GM21423 (cell line): Measurements from ENCODE around the gene PPM1K.
"Not testable (repeated sequence)": the region's sequence is repeated elsewhere in the genome, so short reads cannot be mapped to it uniquely, and the experiment has no call there.

ENCODE experiments used
- ATAC-seq: cut with Tn5 transposase; IDR thresholded peaks from one replicate; pipeline ENCODE4 v1.9.1; 2021; ENCODE audit warnings: mild to moderate bottlenecking, moderate library complexity; ENCODE audit not compliant: unreplicated experiment

The PPM1K gene

DNA sequence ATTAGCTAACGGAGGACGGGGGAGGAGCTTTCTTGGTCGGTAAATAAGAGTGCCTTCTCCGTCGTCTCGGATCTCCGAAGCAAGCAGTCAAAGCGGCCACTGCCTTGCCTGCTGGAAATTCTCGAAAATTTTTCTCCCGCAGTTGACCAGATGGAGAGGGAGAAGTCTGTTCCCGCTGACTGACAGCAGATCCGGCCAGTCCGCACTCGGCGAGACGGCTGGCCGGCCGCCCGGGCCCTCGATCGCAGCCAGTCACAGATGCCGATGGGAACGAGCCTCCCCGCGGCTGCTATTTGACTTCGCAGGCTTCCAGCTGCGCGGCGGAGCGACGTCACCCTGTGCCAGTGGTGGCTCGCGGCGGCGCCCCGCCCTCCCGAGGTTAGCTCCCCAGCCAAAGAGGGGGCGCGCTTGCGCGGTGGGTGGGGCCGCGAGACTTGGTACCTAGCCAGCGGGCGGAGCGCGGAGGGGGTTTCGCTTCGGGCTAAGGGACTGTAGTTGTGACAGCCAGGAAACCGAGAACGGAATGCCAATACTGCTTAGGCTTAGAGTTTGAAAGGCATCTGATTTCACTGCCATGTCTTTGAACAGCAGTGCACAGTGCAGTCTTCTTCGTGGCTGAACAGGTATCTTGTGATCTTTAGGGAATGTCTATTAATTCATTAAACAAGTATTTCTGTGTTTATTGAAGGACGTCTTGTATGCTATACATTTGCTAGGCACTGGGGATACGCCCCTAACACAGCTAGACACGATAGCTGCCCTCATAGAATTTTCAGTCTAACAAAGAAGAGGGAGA is at the start of gene PPM1K:
Gene PPM1K (minus strand): TSS at position 123 of the 796 bp plus-strand sequence. CDS start 5,978 bp downstream, outside the sequence.
- peak; percentile 84 for ATAC-seq

DNA sequence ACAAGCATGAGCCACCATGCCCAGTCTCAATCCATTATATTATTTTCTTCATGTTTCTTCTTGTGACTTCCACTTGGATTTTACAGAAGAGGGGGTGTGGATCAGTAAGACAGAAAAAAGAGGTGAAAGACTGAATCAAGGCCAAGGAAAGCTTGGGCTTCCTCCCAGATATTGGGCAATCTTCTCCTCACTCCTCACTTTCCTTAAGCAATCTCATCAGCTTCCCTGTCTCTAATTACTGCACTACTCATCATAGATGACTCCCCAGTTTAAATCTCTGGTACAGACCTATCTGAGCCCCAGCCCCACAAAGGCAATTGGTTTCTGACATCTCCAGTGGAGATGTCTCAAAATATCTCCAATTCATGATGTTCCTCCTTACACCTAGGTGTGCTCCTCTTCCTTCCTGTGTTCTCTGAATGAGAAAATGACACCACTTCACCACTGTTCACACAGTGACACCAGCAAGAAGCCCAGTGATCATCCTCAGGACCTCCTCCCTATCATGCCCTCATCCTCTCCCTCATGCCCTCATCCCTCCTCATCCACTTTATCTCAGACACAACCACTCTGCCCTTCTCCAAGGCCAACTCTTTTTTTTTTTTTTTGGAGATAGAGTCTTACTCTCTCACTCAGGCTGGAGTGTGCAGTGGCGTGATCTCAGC is 49.5 kb upstream of the PPM1K start:
- ATAC-seq, result no peak

DNA sequence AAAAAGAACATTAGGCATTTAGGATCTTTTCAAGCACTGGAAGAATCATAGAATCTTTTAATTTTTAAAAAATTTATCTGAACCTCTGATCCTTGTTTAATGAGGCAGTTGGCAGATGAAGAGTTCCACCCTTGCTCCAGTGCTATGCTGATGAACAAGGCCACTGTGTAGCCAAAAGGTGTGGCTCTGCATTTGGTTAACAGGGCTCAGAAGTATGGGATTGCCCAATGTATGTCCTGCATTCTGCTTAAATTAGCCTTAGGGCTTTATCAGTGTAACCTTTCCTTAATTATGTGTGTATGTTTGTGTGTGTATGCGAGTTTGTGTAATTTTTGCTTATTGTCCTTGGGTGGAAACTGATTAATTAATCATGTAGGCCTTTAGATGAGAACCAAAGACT is 43.3 kb upstream of the PPM1K start:
- ATAC-seq, result no peak

DNA sequence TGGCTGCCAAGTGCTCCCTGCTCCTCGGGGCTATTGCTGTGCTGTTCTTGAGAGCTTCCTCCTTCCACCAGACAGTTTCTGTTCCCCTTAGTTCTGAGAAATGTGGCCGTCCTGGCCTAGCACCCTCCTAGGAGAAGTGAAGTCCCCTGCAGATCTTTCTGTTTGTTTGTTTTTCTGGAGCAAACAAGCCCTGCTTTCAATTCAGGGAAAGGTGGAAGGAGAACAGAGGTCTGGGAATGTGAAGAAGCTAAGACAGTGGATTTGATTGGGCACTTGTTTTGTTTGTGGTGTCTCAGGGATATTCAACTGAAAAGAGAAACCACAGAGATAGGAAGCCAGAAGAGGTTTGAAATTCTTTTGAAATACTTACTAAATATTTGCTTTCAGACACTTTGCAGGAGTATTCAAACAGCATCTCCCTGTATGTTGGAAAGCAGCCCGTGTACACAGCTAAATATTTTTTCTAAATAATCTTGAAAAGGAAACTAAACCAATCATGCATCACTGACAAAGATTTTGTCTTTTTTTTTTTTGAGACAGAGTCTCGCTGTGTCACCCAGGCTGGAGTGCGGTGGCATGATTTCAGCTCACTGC is 36.5 kb upstream of the PPM1K start:
- ATAC-seq, result peak; percentile 99

DNA sequence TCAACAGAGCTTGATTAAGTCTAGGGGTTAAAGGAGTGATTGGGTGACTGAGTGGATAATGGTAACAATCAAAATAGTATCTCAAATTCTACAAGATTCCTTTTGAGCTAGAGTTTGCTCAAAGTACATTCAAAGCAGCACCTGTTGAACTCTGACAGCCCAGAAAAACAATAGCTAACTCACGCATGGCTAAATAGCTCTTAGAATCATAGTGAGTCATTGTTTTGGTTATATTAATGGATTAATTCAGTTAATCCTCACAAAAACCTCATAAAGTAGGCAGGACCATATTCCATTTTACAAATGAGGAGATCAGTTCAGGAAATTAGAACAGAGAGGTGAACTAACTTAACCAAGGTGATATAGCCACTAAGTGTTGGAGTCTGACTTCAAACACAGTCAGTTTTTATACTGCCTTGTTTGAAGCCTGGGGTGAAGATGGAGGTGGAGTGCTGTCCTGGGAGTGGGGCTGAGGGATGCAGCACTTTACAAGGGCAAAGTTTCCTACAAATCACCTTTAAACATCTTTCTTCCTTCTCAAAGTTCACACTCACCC is 35.9 kb upstream of the PPM1K start:
- peak; percentile 51 for ATAC-seq

DNA sequence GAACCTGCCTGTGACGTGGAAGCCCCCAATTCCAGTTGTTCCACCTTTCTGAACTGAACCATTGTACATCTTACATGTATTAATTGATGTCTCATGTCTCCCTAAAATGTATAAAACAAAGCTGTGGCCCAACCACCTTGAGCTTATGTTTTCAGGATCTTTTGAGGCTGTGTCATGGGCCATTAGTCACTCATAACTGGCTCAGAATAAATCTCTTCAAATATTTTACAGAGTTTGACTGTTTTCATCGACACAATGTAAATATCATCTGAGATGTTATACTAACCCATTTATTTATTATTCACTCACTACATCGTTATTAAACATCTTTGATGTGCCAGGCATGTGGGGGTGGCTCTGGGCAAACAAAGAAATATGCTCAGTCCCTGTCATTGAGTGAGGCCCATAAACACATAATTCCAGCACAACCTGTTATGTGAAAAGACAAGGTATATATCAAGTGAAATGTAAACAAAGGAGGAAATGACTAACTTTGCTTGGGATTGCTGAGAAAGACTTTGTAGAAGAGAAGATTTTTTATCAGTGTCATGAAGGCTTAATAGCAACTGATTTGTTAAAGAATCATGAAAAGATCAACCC is 34.5 kb upstream of the PPM1K start:
- no peak for ATAC-seq

DNA sequence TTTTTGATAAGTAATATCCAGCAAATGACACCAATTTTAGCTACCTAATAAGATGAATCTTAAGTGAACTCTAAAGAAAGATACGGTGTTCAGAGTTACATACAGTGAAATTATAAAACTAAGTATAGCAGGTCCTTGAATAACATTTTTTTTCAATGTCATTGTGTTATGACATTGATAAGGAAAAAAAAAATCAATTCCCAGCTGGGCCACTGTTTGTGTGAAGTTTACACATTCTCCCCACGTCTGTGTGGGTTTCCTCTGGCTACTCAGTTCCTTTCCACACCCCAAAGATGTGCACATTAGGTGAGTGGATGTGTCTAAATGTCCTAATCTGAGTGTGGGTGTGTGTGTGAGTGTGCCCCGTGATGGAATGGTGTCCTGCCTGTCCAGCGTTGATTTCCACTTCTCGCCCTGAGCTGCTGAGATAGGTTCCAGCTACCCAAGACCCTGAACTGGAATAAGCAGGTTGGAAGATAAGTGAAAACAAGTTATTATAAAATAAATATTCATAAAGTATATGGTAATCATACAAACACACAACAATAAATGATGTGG is 31.2 kb upstream of the PPM1K start:
- no peak for ATAC-seq

DNA sequence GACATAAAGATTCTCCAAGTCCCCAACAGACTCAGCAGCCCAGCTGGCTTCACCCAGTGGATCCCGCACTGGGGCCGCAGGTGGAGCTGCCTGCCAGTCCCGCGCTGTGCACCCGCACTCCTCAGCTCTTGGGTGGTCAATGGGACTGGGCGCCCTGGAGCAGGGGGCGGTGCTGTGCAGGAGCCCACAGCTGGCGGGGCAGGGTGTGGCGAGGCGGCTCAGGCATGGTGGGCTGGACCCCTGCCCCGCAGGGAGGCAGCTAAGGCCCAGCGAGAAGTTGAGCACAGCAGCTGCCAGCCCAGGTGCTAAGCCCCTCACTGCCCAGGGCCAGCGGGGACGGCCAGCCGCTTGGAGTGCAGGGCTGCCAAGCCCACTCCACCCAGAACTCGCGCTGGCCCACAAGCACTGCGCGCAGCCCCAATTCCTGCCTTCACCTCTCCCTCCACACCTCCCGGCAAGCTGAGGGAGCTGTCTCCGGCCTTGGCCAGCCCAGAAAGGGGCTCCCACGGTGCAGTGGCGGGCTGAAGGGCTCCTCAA is 28.8 kb upstream of the PPM1K start:
- not testable (repeated sequence) for ATAC-seq

DNA sequence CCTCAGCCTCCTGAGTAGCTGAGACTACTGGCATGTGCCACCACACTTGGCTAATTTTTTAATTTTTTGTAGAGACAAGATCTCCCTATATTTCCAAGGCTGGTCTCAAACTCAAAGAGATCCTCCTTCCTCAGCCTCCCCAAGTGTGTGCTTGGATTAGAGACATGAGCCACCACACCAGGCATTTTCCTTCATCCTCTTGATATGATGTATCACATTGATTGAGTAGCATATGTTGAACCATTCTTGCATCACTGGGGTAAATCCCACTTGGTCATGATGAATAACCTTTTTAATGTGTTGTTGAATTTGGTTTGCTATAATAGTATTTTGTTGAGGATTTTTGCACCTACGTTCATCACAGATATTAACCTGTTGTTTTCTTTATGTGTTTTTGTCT is 24.2 kb upstream of the PPM1K start:
- no peak for ATAC-seq

DNA sequence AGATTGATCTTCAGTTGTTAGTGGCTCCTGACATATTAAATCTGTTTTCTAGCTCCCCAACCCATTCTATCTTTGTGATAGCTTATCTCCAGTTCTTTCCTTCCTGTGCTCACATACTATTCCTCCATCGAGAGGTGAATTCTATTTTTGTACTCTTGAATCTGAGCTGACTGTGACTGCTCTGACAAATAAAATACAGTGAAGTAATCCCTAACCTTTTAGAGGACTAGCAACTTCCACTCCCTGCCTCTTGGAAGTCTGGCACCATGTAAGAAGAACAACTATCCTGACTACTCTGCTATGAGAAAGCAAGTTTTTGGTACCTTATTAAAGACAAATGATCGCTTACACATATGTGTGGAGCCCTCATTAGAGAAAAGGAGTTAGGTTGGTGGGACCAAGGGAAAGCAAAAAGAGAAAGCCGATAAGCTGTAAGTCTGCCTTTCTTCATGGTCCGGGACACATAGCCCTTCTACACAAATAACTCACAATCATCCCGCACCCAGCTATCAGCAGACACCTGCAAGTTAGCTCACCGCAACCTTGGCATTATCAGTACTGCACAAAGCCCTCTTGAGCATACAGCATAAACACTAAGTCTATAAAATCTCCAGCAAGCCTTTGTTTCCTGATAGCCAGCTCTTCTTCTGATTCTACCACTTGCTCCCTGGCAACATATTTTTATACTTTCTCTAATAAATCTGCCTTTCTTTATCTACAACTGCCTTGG is 13.5 kb upstream of the PPM1K start:
- no peak for ATAC-seq

DNA sequence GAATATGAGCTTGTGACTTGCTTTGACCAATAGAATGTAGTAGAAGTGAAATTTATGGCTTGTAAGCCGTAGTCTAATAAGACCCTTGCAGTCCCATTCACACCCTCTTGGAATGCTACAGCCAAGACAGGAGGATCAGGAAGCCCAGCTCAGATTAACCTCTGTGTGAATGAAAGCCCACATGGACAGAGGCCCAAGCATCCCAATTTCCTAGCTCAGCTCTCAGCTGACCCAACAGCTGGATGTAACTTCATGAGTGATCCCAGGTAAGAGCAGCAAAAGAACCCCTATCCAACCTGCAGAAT is 12.8 kb upstream of the PPM1K start:
- ATAC-seq, result no peak

DNA sequence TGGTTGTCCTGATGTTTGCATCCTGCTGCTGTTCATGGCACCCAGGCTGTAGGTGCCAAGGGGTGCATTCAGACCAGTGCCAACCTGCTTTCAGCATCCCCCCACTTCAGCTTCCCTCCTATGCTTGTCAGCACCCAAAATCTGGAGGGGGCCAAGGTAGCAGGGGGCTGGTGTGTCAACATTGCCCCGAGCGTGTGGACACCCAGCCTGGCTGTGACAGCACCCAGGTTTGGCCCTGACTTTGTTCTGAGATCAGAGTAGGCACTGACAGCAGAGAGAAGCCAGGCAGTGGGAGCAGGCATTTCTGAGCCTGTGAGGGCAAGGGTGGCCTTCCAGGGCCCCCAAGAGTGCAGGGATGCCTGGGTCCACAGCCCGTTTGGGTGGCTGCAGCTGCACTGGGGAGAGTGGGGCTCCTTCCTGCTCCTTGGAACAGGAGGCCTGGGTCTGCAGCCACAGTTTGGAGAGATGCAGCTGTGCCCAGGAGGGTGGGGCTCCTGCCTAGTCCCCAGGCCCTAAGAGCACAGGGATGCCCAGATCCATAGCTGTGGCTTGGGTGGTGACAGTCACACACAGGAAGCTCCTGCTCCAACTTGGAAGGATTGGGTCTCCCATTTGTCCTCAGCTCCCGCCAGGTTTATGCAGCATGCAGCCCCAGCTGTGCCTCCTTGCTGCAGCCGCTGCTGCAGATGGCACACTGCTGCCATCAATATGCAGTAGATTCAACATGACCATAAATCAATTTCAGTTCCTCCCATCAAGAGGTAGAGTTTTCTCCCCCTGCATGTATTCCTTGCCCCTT is 12.3 kb upstream of the PPM1K start:
- no peak for ATAC-seq

DNA sequence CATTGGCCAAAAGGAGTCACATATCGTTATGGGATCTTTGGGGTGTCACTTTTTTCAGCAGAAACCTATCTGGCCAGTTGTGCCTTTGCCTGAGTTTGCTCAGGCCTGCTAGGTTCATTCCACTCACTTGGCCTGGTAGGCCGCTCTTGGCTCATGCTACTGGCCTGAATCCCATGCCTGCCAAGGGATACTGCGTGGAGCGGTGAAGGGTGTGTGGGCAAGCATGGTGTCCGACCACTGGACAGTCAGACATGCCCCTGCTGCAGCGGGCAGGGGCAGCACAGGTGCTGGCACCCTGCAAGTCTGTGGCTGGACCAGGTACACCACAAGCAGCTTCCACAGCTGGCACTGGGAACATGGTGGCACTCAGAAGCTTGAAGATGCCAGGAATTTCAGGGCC is 11.3 kb upstream of the PPM1K start:
- no peak for ATAC-seq

DNA sequence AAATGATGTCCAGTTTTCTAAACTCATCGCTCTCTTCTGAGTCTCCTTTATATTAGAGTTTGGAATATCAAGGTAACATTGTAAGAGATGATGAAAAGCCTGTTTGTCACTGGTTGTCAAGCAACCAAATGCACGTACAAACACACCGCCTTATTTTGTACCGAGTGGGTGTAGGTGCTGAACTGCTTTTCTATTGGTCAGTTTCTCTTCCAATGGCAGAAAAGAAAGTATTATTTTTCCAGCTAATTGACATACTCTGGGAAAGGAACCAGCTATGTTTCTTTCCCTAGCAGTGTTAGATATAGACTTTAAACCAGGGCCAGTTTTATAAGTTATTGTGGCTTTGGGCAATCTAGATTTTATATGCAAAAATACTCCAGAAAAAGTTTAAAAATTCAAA is 6.6 kb upstream of the PPM1K start:
- no peak for ATAC-seq

DNA sequence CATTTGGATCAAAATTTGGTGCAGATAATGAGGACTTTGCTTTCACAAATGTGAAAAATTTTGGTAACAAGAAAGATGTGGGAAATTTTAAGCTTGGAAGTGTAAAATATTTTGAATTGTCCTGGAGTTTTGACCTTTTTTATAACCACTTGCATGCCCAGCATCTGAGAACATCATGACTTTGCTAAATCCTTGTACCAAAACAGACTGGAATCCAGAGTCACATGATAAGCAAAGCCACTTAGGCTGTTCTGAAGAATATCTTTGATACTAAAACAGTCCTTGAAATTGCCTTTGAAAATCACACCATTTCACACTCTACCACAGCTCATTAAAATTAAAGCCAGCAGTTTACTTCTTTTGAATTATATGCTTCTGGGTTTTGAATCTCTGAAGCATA is 2.5 kb upstream of the PPM1K start:
- no peak for ATAC-seq

DNA sequence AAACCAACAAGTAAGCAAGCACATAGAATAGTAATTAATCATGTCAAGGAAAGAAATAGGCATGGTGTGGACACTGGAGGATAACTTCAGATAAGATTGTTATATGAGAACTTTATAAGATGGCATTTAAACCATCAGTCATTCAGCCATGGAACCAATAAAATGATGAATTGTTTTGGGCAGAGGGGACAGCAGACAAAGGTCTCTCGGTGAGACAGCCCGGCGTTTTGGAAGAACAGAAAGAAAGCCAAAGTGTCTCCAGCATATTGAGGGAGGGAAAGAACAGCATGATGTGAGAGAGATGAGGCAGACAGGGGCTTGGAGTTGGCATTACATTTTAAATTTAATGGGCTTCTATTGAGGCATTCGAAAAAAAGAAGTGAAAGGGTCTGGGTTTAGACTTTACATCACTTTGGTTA is 883 bp upstream of the PPM1K start:
- ATAC-seq, result no peak

DNA sequence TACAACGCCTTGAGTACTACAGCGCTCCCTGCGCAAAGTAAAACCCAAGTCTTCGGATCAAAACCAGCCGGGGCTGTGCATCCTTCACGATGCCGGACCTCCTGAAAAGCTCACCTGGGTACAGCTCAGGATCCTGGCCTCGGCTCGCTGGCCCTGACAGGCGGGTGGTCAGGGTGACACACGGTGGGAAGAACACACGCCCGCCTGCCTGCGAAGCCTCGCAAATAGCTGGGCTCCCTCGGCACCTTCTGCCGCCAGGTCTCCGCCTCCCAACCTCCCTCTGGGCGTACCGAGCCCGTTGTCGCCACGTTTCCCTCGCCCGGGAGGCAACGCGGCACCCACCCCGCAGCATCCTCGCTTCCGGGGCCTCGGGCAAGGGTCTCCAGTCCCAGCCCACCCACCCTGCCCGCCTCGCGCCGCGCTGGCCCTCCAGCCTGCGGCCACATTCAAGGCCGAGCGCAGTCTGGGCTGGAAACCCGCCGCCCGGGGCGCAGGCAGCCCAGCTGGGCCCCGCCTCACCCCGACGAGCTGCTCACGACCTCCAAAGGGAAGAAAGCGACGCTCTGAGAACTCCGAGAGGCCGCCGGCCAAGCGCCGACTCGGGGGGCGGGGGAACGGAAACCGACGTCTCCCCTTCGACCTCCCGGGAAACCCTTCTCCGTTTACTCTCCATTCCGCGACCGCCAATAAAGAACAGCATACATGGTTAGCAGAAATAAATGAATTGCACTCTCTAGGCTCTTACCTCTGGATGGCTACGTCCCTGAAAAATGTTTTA is 511 bp downstream of the PPM1K start:
- peak; percentile 13 for ATAC-seq

DNA sequence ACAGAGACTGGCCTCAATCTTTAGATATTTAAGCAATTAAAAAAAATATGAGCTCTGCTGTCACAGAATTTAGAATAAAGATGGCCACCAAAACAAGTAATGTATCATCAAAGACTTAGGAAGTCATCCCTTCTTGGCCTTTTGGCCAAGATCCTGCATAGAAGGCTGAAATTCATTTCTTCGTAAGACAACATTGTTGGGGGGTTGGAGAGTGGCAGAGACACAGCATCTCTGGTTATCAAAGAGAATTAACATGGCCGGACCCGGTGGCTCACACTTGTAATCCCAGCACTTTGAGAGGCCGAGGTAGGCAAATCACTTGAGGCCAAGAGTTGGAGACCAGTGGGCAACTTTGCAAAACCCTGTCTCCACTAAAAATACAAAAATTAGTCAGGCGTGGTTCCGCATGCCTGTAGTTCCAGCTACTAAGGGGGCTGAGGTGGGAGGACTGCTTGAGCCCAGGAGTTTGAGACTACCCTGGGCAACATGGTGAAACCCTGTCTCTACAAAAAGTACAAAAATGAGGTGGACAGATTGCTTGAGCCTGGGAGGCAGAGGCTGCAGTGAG is 4.0 kb downstream of the PPM1K start:
- ATAC-seq, result no peak
